HG03378 (cell line): ENCODE measurements around the gene CASP2.

Source experiments
- ATAC-seq: cut with Tn5 transposase; IDR thresholded peaks from one replicate; pipeline ENCODE4 v1.9.1; 2021; ENCODE audit warnings: mild to moderate bottlenecking, moderate library complexity; ENCODE audit not compliant: unreplicated experiment

The CASP2 gene

DNA sequence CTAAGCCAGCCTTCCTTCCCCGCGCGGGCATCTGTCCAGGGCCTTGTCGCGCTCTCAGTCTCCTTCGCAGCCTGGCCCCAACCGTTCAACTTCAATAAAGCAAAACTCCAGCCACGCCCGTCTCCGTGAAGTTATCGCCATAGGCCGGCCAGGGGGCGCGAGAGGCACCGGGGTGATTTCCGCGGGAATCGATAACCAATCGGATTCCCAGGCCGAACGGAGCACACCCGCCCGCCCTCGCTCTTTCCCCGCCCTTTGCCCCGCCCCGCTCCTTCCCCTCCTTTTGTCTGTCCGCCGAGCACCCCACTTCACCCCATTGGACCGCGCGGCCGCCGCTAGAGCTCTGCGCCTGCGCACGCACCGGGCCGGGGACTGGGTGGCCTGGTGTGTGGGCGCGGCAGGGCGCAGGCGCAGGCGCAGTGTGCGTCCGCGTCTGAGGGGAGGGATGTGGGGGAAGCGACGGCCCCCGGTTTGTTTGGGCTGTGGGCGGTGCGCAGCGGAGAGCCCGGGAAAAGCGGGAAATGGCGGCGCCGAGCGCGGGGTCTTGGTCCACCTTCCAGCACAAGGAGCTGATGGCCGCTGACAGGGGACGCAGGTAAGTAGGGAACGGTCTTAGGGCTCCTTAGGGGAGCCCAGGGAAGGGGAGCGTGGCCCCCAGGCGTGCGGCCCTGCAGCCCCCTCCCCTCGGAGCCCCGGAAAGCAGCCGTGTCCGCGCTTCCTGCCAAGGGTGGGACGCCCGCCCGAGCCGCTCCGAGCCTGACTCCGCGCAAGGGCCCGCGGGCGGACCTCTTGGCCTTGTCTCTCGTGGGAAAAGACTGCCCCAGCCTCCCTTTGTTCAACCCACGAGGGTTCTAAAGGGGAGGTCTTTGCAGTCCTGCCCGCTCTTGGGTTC, at the start of gene CASP2:
Gene CASP2, plus strand, starts transcription at position 417 of the 892 bp plus-strand sequence. Its CDS starts 105 bp downstream, at position 522.
- ATAC-seq: peak; percentile 69

DNA sequence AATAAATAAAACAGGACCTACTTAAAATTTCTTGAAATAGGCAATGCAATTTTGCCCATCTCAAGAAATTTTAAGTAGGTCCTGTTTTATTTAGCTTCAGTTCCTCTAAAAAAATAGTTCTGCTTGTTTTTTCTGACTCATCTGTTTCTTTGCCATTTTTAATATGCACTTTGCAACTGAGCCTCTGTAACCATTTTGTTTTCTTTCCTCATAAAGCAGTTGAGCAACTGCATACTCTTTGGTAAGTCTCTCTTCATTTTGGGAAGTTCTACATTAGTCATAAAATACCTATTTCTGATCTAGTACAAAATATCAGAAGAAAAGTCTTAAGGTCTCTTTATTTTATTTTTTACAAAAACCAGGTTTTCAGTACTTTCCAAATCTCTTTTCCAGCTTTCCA, 48.3 kb upstream of the CASP2 start:
- ATAC-seq: no peak

DNA sequence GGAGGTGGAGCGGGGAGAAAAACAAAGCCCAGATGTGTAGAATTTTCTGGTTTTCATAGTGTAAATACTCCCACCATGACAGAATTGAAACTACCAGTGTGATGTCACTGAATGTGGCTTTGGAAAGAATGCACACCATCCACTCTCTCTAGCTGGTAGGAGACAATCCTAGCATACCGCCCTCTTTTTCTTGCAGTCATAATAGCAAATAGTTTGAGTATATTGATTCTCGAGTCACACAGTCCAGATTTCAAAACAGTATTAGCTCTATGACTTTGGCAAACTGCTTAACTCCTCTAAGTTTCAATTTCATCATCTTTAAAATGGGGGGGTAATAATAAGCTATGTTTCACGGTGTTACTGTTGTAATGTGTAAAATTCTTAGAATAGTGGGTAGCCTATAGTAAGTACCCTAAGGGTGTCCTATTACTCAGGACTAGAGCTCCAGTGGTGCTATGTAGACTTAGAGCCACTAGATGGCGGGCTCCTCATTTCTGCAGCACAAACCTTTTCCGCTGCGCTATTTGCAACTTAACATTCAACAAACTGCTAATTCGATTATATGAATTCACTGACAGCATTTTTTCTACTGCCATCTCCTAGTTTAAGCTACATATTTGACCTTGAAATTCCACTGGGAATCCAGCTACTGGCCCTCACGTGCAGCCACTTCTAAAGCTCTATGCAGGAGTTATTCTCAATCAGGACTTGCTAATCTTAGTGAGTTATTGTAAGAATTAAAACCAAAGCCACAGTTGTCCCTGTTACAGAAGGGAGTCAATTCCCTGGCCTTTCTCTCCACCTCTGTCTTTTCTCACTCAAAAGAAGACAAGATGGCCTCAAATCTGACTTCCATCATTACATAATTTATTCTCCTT, 47.6 kb upstream of the CASP2 start:
- peak; percentile 95 for ATAC-seq

DNA sequence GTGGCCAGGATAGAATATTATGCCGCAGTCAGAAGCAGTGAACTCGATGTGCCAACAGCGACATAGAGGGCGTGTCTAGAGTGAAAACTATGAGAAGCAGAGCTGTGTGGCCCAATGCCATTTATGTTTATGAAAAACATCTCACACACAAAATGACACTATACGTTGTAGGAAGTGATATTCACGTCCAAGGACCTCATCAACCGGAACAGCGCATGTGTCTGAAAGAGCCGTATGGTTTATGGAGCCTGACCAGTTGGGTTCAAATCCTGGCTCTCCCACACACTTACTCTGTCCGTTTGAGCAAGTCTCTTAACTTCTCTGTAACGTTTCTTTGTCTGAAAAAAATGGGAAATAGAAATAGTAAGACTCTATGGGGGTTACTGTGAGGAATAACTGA, 45.8 kb upstream of the CASP2 start:
- no peak for ATAC-seq

DNA sequence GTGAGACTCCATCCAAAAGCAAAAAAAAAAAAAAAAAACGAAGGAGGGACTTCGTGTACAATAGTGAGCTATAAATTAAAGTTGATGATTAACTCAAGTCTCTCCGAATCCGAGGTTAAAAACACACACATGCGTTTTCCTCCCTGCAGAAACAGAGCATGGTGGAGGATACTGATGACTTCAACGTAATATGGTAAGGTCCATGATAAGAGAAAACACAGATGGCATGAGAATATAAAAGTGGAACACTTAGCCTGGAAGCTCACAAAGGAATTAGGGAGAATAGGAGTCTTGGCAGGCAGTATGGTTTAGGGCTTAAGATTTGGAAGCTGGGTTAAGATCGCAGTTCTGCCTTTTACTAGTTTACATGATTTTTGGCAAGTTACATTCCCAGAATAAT, 45.0 kb upstream of the CASP2 start:
- no peak for ATAC-seq

DNA sequence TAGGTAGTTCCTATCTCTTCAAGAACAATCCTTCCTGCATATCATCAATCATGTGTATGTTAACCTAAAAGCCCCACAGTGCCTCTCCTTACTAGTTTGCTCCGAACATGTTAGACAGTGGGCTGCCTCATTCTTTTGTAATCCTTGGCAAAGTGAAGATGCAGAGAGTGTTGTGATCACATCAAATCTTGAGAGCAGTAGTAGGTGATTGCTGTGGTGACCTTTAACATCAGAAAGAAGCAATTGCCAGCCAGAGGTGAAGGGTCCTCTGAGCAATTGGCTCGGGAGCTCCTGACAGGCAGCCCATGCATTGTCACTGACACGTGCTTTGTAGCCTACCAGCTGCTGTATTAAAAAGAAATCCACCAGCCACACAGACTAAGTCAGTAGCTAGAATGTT, 44.5 kb upstream of the CASP2 start:
- ATAC-seq: no peak

DNA sequence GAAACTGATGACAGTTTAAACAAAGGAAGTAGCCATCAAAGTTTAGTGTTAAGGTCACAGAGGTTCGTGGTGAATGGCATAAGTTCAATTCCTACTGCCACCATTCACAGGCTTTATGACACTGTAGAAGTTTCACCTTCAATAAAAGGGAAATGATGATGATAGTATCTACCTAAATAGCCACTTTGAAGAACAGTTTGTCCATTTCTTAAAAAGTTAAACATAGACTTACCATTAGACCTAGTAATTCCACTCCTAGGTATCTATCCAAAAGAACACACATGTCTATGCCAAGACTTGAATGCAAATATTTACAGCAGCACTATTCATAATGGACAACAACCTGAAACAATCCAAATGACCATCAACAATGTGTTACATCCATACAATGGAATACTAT, 43.8 kb upstream of the CASP2 start:
- ATAC-seq: no peak

DNA sequence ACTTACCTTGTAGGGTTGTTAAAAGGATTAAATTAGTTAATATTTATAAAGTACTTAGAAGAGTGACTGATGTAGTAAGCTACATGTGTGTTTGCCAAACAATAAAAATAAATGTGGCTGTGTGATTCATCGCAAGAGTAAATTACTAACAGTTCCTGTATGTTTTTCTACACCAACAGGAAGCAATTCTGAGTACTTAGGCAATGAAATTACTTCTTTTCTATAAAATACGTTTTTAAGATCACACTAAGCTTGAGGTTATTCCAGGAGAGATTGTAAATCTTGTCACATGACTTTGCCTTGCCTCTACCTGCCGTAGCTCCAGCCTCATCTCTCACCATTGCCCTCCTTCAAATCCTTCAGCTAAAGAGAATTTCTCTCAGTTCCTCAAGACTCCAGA, 43.0 kb upstream of the CASP2 start:
- no peak for ATAC-seq

DNA sequence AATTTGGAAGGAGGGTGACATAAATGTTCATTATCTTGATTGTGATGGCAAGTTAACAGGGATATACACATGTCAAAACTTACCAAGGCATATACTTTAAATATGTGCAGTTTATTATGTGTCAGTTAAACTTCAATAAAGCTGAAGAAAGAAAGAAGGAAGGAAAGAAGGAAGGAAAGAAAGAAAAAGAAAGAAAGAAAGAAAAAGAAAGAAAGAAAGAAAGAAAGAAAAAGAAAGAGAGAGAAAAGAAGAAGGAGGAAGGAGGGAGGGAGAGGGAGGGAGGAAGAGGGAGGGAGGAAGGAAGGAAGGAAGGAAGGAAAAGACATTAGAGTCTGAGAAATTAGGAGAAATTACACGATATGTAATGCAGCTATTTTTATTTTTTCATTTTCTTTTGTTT, 40.8 kb upstream of the CASP2 start:
- ATAC-seq: no peak

DNA sequence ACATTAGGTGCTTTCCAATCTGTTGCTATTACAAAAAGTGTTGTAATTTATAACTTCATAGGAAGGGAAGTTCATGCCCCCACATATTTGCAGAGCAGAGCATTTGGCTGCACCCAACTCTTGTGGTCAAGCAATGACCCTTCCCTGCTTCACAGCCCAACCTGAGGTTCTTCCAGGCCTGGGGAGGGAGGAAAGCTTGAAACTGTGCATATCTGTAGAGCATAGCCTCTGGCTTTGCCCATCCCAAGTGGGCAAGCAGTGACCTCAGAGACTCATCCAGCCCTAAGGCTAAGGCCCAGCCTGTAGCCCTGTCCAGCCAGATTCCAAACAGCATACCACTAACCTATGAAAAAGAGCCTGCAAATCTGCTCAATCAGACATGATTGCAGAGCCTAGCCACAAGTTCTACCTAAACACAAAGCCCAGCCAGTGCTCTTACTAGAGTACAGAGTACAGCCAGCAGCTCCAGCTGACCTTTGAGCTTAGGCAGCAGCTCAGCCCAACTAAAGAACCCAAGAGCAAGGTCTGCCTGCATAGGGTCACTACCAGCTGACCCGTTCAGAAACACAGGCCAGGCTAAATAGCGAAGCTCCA, 39.3 kb upstream of the CASP2 start:
- ATAC-seq: no peak

DNA sequence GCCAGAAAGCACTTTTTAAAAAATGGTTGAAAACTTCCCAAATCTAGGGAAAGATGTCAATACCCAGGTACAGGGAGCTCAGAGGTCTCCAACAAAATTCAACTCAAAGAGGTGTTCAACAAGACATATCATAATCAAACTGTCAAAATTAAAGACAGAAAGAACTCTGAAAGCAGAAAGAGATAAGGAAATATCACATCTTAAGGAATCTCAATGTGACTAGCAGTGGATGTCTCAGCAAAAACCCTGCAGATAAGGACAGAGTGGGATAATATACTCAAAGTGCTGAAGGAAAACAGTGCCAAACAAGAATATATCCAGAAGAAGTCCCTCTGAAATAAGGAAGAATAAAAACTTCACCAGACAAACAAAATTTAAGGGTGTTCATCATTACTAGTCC, 38.0 kb upstream of the CASP2 start:
- no peak for ATAC-seq

DNA sequence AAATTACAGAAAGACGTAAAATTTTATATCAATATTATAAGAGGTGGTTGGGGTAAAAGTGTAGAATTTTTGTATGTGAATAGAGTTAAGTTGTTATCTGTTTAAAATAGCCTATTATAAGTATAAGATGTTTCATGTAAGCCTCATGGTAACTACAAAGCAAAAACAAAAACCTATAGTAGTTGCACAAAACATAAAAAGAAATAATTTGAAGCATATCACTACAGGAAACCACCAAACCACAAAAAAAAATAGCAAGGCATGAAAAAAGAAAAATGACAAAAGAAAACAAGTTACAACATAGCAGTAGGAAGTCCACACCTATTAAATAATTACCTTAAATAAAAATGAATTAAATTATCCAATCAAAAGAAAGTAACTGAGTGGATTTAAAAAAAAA, 37.3 kb upstream of the CASP2 start:
- ATAC-seq: no peak

DNA sequence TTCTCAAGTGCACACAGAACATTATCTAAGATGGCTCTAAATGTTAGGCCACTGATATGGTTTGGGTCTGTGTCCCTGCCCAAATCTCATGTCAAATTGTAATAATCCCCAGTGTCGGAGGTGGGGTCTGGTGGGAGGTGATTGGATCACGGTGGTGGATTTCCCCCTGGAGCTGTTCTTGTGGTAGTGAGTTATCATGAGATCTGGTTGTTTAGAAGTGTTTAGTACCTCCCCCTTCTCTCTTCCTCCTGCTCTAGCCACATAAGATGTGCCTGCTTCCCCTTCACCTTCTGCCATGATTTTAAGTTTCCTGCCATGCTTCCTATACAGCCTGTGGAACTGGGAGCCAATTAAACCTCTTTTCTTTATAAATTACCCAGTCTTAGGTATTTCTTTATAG, 36.1 kb upstream of the CASP2 start:
- no peak for ATAC-seq

DNA sequence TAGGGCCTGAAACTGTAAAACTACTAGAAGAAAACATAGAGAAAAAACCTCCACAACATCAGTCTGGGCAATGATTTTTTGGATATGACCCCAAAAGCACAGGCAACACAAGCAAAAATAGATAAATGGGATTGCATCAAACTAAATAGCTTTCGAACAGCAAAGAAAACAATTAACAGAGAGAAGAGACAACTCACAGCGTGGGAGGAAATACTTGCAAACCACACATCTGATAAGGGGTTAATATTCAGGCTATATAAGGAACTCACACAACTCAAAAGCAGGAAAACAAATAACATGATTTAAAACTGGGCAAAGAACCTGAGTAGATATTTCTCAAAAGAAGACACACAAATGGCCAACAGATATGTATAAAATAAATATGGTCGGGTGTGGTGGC, 32.6 kb upstream of the CASP2 start:
- ATAC-seq: no peak

DNA sequence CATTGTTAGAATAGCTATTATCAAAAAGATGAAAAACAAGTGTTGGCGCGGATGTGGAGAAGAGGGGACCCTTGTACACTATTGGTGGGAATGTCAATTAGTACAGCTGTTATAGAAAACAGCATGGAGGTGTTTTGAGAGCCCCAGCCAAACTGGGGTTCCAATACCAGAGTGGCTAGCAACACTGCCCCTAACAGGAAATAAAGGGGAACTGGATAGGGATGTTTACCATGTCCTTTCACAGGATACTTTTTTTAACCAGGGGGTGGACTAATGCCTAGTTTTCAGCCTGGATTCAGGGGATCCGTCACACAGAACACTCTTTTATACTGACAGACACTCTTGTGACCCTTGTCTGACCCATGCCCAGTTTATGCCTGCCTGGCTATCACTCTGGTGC, 31.8 kb upstream of the CASP2 start:
- ATAC-seq: no peak

DNA sequence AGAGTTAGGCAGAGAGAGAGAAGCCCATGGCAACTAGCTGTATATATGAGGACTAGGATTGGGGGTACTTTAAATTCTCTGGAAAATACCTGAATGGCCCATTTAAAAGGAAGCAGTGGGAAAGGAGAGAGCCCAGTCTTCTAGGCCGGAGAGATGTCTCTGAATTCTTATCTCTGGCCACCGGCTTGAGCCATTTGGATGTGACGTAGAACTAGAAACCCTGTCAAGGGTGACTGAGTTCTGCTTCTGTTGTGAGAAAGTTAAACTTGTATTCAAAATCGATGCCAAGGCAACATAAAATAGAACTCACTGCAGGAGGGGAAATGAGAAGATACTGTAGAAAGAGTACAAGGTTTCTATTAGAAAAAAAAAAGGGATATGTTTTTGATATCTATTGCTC, 31.2 kb upstream of the CASP2 start:
- ATAC-seq: peak; percentile 87

DNA sequence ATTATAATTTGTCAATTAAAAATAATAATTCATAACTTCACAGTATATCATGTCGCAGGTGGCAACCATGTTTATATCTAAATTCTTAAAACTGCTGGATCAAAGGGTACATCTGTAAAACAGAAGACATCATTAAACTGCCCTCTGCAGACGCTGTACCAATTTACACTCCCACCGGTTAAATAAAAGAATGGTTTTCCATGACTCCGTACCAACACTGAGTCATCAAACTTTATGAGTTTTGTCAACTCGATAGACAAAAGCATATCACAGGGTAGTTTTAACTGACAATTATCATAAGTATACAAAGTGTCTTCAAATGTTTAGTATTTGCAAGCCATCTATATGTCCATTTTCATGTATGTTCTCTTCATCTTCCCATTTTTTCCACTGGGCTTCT, 30.6 kb upstream of the CASP2 start:
- no peak for ATAC-seq

DNA sequence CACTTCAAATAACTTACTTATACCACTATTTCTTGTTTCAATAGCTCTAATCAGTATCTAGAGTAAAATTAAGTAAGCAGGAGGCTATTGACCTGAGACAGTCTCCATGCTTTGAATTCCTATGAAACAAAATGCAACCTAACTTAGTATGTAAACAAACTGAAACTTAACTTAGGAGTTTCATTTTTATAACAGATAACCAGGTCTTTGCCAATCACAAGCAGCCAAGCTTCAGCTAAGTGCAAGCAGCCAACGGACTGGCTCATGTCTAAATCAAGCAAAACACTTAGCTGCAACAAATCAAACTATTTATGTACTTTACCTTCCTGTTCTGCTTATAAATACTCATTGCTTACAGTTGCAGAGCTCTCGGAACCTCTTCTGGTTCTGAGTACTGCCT, 29.3 kb upstream of the CASP2 start:
- peak; percentile 42 for ATAC-seq

DNA sequence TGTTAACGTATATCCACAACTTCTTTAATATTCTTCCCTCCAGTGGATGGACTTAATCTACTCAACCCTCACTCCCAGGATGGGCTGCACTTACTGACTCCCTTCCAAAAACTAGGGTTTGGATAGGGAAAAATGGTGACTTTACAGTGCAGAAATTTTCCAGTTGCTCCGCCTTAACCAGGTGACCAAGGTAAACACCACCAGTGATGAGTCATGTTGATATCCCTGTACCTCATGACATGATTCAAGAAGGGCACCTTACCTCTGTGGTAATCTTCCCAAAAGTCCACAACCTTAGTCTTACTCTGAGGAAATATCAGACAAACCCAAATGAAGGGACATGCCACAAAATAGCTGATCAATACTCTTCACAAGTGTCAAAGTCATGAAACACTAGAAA, 28.4 kb upstream of the CASP2 start:
- ATAC-seq: no peak

DNA sequence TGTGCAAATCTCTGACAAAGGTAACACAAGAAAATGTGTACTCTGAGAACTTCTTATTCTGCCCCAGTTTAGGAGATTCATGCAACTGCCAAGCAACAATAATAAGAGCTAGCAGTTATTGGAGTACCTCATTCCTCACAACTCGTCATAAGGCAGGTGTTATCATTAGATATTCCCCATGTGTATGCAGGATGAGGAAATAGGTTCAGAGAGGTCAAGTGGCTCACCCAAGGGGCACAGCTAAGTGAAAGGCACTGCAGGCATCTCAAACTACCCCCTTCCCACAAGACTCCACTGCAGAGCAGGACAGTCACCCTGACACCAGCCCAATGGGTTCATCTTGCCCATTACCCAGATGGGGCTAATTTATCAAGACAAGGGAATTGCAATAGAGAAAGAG, 26.2 kb upstream of the CASP2 start:
- ATAC-seq: no peak
